BLaER1 treated with 17β-estradiol and CSF1 and Interleukin-3, amounts not matched to agents 10 nM and 100 nM (cell line): ENCODE results near the gene BNC2.

ENCODE experiments used
- H3K27ac ChIP-seq, 11 experiments: shearing (Covaris generic); formaldehyde crosslinking; 2 replicates each; pipeline ENCODE4 v1.8.1; 2022
- H3K27me3 ChIP-seq, 11 experiments: shearing (Covaris generic); formaldehyde crosslinking; 2 replicates each; pipeline ENCODE4 v1.8.1; 2022
- H3K36me3 ChIP-seq, 11 experiments: shearing (Covaris generic); formaldehyde crosslinking; 2 replicates each; pipeline ENCODE4 v1.8.1; 2022
- H3K4me1 ChIP-seq, 10 experiments: shearing (Covaris generic); formaldehyde crosslinking; 2 replicates each; pipeline ENCODE4 v1.8.1; 2022
- H3K4me2 ChIP-seq, 11 experiments: shearing (Covaris generic); formaldehyde crosslinking; 2 replicates each; pipeline ENCODE4 v1.8.1; 2022
- H3K4me3 ChIP-seq, 10 experiments: shearing (Covaris generic); formaldehyde crosslinking; 2 replicates each; pipeline ENCODE4 v1.8.1; 2022
- H3K9ac ChIP-seq, 11 experiments: shearing (Covaris generic); formaldehyde crosslinking; 2 replicates each; pipeline ENCODE4 v1.8.1; 2022
- H3K9me3 ChIP-seq, 11 experiments: shearing (Covaris generic); formaldehyde crosslinking; replicated peaks in 1 of 11; 2 replicates each; pipeline ENCODE4 v1.8.1; 2022
- H4K20me1 ChIP-seq, 11 experiments: shearing (Covaris generic); formaldehyde crosslinking; 2 replicates each; pipeline ENCODE4 v1.8.1; 2022
- Cebpa-rat ChIP-seq, 11 experiments: shearing (Covaris generic); IDR thresholded peaks; 2 replicates each; pipeline ENCODE4 v1.8.1; 2022

The BNC2 gene

DNA sequence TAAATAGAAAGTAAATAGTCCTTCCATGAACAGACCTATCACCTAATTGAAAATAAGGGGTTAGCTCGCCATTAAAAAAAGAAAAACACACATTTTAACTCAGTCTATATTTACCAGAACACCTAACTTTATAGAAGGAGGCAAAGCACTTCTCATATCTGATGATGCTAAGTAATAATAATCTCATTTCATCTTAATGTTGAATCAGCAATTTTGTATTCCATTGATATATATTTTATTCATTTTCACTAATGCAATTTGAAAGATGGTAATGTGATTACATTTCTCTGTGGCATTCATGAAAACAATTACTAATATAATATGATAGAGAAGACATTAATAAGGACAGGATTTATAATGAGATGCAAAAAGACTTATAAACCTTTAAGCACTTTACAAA lies 276.7 kb downstream of the BNC2 start:
- no peak overlapping the region for H3K27ac ChIP-seq
- no peak for TF ChIP-seq Cebpa-rat (IDR thresholded peaks at IDR 0.05)
- no peaks in the 10 kb centered on the region for H3K36me3 ChIP-seq
- H4K20me1 ChIP-seq = peaks cover 0 to 7% (median 0%) of the 10 kb centered on the region in 11 experiments; a peak in 1 of 22 replicates
- H3K4me3 ChIP-seq = no peak overlapping the region
- H3K4me1 ChIP-seq = no peaks in the 10 kb centered on the region
- H3K4me2 ChIP-seq = no peak overlapping the region
- peaks cover 0 to 5% (median 0%) of the 10 kb centered on the region in 11 experiments; a peak in 2 of 22 replicates for H3K9me3 ChIP-seq
- H3K27me3 ChIP-seq = no peaks in the 10 kb centered on the region
- no peak overlapping the region for H3K9ac ChIP-seq

DNA sequence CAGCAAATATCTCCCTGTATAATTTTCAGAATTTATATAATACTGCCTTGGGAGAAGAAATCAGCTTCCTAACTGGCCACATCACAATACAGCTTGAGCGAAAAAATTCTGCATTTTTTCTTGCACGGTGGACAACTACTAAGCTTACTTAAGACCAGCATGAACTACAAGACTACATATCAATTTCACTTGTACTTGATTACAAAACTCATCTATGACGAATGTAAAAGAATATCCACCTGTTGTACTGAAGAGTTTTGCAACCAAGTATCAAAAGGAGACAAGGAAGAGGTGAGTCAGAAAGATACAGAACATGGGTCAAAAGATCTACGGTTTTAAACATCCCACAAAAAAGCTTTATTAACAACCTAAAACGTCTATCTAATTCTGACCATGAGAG lies 279.4 kb downstream of the BNC2 start:
- H3K4me3 ChIP-seq = no peak overlapping the region
- peaks cover 0 to 7% (median 0%) of the 10 kb centered on the region in 11 experiments; a peak in 1 of 22 replicates for H4K20me1 ChIP-seq

DNA sequence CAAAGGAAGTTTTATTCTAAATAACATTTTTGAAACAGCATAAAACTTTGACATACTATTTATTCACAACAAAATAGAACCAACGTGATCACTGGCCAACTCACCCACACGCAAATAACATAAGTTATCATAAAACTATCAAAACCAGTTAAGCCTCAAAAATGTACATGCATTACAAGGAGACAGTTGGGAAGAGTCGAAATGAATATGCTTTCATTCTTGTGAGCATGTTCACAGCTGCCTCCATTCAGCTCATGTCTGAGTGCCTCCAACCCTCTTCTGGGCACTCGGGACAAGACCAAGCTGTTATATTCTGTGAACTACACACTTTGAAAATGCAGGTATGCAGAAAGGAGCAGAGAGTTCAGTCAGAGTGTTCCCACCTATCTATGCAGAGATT lies 284.9 kb downstream of the BNC2 start:
- Histone ChIP-seq H3K27ac (no peak overlapping the region), H3K27me3 (no peaks in the 10 kb centered on the region), H3K4me3 (no peak overlapping the region), H4K20me1 (0 out of 22 replicates have a peak, but pooled peaks cover 0 to 4% (median 0%) of the 10 kb centered on the region in 11 experiments), H3K4me2 (no peak overlapping the region), H3K9me3 (peaks cover 0 to 5% (median 0%) of the 10 kb centered on the region in 11 experiments; a peak in 2 of 22 replicates), H3K4me1 (peaks cover 0 to 10% (median 0%) of the 10 kb centered on the region in 10 experiments; a peak in 6 of 20 replicates), H3K36me3 (peaks cover 0 to 19% (median 0%) of the 10 kb centered on the region in 11 experiments; a peak in 4 of 22 replicates), H3K9ac (no peak overlapping the region)
- no peak for TF ChIP-seq Cebpa-rat (IDR thresholded peaks at IDR 0.05)

More for the DNA sequence above, 279.4 kb downstream of the BNC2 start:
- no peak for TF ChIP-seq Cebpa-rat (IDR thresholded peaks at IDR 0.05)
- peaks cover 0 to 10% (median 0%) of the 10 kb centered on the region in 10 experiments; a peak in 6 of 20 replicates for H3K4me1 ChIP-seq
- peaks cover 0 to 5% (median 0%) of the 10 kb centered on the region in 11 experiments; a peak in 2 of 22 replicates for H3K9me3 ChIP-seq
- H3K4me2 ChIP-seq = no peak overlapping the region
- no peak overlapping the region for H3K27ac ChIP-seq
- no peaks in the 10 kb centered on the region for H3K36me3 ChIP-seq
- H3K9ac ChIP-seq = no peak overlapping the region
- H3K27me3 ChIP-seq = no peaks in the 10 kb centered on the region

DNA sequence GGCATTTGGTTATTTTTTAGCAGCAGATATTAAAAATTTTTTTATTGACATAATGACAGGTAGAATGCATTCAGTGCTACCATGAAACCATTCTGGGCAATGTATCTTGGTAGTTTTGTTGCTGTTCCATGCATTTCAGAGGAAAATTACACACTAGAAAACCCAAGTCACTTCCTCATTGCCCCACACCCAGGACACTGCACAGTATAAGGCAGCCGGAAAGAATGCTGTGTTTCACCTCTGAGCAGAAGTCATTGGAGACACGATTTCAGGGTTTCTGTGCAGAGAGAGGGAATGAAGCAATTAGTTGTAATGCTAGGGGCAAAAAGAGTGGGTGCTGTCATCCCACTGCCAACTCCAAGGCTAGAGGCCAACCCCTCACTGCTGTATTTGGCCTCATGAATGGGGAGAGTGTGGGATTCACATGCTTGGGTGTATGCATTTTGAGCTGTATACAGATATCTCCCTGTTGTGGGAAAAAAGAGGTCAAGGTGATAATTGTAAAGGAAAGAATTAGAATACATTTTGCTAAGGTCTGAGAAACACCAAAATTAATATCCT lies 290.5 kb downstream of the BNC2 start:
- no peak for TF ChIP-seq Cebpa-rat (IDR thresholded peaks at IDR 0.05)
- H3K9ac ChIP-seq = no peak overlapping the region
- peaks cover 9 to 17% (median 11%) of the 10 kb centered on the region in 10 experiments; a peak in 18 of 20 replicates for H3K4me1 ChIP-seq
- H3K27ac ChIP-seq = no peak overlapping the region
- H3K4me2 ChIP-seq = no peak overlapping the region
- H4K20me1 ChIP-seq = peaks cover 0 to 4% (median 0%) of the 10 kb centered on the region in 11 experiments; a peak in 1 of 22 replicates
- no peak overlapping the region for H3K4me3 ChIP-seq
- H3K27me3 ChIP-seq = no peaks in the 10 kb centered on the region
- H3K9me3 ChIP-seq = no peaks in the 10 kb centered on the region
- H3K36me3 ChIP-seq = peaks cover 0 to 19% (median 3%) of the 10 kb centered on the region in 11 experiments; a peak in 4 of 22 replicates

DNA sequence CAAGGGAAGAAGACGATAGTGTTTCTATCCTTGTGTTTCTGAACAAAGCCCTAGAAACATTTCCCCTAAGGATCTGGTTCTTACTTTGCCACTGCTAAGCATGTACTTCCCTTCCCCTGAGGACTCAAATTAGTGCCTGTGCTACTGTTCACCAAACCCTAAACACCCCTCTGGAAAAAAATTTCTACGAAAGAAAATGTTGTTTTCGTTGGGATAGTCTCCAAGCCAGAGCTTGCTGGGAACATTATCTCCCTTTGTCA lies 294.6 kb downstream of the BNC2 start:
- Histone ChIP-seq H3K4me2 (peak overlapping the region; percentile 36 to 71 (median 44); a peak in 21 of 22 replicates), H3K4me3 (no peak overlapping the region), H3K9ac (peak overlapping the region in 4 of 11 experiments; percentile 19 to 51 (median 34); a peak in 3 of 22 replicates), H3K4me1 (peaks cover 11 to 29% (median 16%) of the 10 kb centered on the region in 10 experiments; a peak in 18 of 20 replicates), H3K27me3 (no peaks in the 10 kb centered on the region), H3K27ac (peak overlapping the region in 3 of 11 experiments; percentile 2 to 14 (median 9); a peak in 2 of 22 replicates), H3K36me3 (peaks cover 0 to 3% (median 0%) of the 10 kb centered on the region in 11 experiments; a peak in 1 of 22 replicates), H3K9me3 (no peaks in the 10 kb centered on the region), H4K20me1 (no peaks in the 10 kb centered on the region; a peak in 2 of 22 replicates)
- TF ChIP-seq Cebpa-rat (IDR thresholded peaks at IDR 0.05) = no peak

DNA sequence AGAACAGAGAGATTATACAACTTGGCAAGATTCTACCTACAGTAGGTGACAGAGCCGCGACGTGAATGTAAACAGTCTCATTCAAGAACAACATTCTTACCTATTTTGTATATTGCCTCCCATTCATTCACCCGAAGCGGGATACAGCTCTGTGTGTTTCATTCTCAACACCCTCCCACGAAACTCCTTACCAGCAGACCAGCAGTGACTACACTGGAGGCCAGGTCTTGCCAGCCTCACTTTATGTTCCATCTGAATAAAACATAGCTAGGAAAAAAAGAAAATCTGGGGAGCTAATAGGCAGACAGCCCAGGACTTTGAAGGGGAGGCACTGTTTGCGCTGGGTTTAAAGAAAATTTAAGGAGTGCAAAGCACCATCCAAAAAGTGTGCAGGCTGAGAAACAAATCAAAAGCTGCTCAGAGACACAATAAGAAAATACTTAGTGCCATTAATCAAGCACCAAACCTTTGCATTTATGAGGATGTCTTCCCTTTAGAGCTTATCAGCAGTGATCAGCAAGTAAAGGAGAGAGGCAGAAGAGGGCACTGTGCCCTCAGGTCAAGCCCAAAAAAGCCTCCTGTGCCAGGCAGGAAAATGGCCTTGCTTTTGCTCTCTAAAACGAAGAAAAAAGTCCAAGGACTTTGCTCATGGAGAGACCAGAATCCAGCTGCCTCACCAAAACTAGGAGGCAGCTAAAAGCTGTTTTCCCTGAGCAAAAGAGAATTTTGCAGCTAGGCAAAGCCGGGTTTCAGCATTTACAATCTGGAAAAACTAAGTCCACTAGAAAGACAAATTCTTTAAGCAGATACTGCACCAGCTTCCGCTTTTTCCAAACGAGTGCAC lies 295.1 kb downstream of the BNC2 start:
- Histone ChIP-seq H4K20me1 (no peaks in the 10 kb centered on the region; a peak in 2 of 22 replicates), H3K36me3 (0 out of 22 replicates have a peak, but pooled peaks cover 0 to 3% (median 0%) of the 10 kb centered on the region in 11 experiments), H3K27me3 (no peaks in the 10 kb centered on the region), H3K9ac (peak overlapping the region in 4 of 11 experiments; percentile 19 to 51 (median 34); a peak in 5 of 22 replicates), H3K4me1 (peaks cover 11 to 29% (median 16%) of the 10 kb centered on the region in 10 experiments; a peak in 18 of 20 replicates), H3K9me3 (no peaks in the 10 kb centered on the region), H3K4me3 (no peak overlapping the region), H3K4me2 (peak overlapping the region; percentile 36 to 71 (median 44)), H3K27ac (peak overlapping the region in 3 of 11 experiments; percentile 2 to 14 (median 9); a peak in 2 of 22 replicates)
- no peak for TF ChIP-seq Cebpa-rat (IDR thresholded peaks at IDR 0.05)

DNA sequence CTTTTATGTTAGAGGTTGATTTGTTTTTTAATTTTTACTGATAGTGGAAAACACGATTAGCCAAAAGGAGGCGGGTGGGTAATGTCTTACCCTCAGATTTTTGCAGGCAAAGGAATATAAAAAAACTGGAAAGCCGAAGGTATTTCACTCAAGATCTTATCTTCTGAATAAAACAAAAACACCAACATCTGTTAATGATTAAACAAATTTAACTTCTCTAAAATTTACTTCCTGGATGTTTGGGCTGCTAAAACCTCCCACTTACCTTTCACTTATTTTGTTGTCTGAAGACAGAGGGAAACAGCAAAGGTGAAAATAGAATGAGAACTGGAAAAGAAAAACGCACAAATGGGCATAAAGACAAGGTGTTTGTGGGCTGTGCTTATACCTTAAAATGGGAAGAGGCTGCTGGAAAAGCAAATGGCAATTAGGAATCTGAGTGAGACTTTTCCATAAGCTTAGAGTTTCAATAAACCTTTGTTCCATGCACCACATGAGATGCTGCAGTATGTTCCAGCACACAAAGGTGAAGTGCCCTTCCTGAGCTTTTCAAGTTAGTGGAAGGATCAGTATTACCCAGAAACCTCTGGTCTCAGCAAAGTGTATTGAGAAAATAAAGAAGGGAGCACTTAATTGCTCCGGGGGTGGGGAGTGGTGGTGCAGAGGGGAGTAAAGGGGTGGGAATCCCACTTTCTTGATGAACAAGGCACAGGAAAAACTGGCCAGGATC lies 298.3 kb downstream of the BNC2 start:
- H4K20me1 ChIP-seq = no peaks in the 10 kb centered on the region; a peak in 1 of 22 replicates
- no peaks in the 10 kb centered on the region for H3K9me3 ChIP-seq
- H3K27ac ChIP-seq = no peak overlapping the region
- no peak for TF ChIP-seq Cebpa-rat (IDR thresholded peaks at IDR 0.05)
- H3K4me1 ChIP-seq = peaks cover 11 to 29% (median 16%) of the 10 kb centered on the region in 10 experiments; a peak in 18 of 20 replicates
- H3K27me3 ChIP-seq = no peaks in the 10 kb centered on the region
- H3K9ac ChIP-seq = no peak overlapping the region
- H3K36me3 ChIP-seq = no peaks in the 10 kb centered on the region
- peak overlapping the region in 3 of 11 experiments; percentile 9 to 22 (median 14); a peak in 3 of 22 replicates for H3K4me2 ChIP-seq
- no peak overlapping the region for H3K4me3 ChIP-seq

DNA sequence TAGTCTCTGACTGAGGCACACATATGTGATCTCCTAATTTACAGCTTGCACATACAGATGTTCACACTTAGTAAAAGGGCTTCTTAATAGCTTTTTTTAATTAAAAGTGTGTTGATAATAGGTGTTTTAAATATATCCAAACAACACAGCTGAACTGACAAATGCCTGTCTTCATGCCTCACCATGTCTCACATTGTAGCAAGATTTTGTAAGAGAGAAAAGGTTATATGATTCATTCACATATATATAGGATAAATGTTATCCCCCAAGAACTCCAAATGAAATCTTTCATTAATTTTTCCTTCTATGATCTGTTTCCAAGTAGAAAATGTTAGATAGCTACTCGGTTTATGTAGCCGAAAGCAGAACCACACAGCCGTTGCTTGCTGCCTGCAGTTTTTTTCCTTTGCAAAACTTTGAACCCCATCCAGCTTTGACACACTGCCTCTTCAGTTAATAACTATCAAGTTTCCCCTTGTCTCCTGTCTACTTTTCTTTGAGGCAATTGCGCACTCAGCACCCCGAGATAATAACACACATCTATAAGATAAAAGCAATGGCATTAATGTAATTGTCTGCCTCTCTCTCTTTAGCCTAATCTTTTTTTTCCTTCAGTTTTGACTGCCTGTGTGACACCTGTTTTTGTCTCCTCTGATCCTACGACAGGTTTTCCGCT lies 299.2 kb downstream of the BNC2 start:
- H3K27ac ChIP-seq = no peak overlapping the region
- H3K9ac ChIP-seq = no peak overlapping the region
- peak overlapping the region in 5 of 11 experiments; percentile 6 to 22 (median 14); a peak in 7 of 22 replicates for H3K4me2 ChIP-seq
- H3K9me3 ChIP-seq = no peaks in the 10 kb centered on the region
- no peaks in the 10 kb centered on the region for H3K27me3 ChIP-seq
- H3K4me3 ChIP-seq = no peak overlapping the region
- peaks cover 11 to 26% (median 16%) of the 10 kb centered on the region in 10 experiments; a peak in 18 of 20 replicates for H3K4me1 ChIP-seq
- TF ChIP-seq Cebpa-rat (IDR thresholded peaks at IDR 0.05) = no peak
- H3K36me3 ChIP-seq = no peaks in the 10 kb centered on the region
- H4K20me1 ChIP-seq = no peaks in the 10 kb centered on the region; a peak in 1 of 22 replicates
